A673 (cell line): ENCODE results near the gene SAMD14.

ENCODE experiments used
- EZH2 ChIP-seq: fragments of 200-600 bp; sonication (generic); IDR thresholded peaks from 2 replicates; pipeline ENCODE4 v1.6.1; 2017; ENCODE audit warnings: borderline replicate concordance, low read depth, mild to moderate bottlenecking, mixed read lengths, antibody characterized with exemption, low read length; ENCODE audit not compliant: poor library complexity, severe bottlenecking
- TF ChIP-seq, protein P1 (sequence below): fragments of 300-800, 200-600 bp; sonication (generic); conservative IDR thresholded peaks from 2 replicates; pipeline ENCODE4 v1.5.1; 2017; ENCODE audit warnings: low read depth, mild to moderate bottlenecking, antibody characterized with exemption, low read length, moderate library complexity, mixed read lengths

DNA sequence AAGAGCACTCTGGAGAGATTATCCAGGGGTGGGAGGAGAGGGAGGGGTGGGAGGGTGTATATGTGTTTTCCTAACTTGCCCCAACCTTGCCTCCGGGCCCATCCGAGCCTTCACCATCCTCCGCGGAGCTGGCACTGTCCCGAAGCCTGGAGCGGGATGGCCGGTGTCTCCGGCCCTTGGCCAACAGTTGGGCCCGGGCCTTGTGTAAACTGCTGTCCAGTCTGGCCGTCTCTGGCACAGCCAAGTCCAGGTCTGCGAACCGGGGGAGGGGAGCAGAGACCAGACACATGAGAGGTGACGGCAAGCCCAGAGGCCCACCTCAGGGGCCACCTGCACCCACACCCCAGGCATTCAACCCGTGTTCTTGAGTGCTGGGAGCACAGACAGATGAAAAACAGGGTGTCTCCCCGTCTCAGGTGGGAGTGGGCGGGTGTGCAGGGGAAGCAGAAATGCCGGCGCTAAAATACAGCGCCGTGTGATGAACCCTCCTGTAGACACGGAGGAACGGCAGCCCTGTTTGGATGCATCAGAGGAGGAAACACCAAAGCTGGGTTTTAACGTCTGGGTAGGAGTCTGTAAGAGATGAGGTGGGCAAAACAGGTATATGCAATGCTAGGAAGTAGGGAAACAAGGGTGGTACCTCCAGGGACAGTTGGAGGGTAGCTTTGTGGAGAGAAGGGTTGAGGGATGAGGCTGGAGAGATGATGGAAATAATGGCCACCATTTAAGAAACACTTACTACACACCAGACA, 11.7 kb downstream of the SAMD14 start:
- TF ChIP-seq, protein P1, sequence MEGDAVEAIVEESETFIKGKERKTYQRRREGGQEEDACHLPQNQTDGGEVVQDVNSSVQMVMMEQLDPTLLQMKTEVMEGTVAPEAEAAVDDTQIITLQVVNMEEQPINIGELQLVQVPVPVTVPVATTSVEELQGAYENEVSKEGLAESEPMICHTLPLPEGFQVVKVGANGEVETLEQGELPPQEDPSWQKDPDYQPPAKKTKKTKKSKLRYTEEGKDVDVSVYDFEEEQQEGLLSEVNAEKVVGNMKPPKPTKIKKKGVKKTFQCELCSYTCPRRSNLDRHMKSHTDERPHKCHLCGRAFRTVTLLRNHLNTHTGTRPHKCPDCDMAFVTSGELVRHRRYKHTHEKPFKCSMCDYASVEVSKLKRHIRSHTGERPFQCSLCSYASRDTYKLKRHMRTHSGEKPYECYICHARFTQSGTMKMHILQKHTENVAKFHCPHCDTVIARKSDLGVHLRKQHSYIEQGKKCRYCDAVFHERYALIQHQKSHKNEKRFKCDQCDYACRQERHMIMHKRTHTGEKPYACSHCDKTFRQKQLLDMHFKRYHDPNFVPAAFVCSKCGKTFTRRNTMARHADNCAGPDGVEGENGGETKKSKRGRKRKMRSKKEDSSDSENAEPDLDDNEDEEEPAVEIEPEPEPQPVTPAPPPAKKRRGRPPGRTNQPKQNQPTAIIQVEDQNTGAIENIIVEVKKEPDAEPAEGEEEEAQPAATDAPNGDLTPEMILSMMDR, result no peak
- no peak for TF ChIP-seq EZH2
